GM18909 (cell line): ENCODE results near the gene IGSF9.

Experiments
- ATAC-seq: cut with Tn5 transposase; IDR thresholded peaks from one replicate; pipeline ENCODE4 v1.9.1; 2021; ENCODE audit warnings: mild to moderate bottlenecking; ENCODE audit not compliant: unreplicated experiment, poor library complexity

IGSF9 gene

GRCh38 chr1:159977364-159978106, 32.1 kb upstream of the IGSF9 start:
- no peak for ATAC-seq

- no peak for ATAC-seq
Observed at GRCh38 chr1:159974350-159974965, 29.0 kb upstream of the IGSF9 start.

- no peak for ATAC-seq
Observed at GRCh38 chr1:159973350-159973940, 28.0 kb upstream of the IGSF9 start.

DNA sequence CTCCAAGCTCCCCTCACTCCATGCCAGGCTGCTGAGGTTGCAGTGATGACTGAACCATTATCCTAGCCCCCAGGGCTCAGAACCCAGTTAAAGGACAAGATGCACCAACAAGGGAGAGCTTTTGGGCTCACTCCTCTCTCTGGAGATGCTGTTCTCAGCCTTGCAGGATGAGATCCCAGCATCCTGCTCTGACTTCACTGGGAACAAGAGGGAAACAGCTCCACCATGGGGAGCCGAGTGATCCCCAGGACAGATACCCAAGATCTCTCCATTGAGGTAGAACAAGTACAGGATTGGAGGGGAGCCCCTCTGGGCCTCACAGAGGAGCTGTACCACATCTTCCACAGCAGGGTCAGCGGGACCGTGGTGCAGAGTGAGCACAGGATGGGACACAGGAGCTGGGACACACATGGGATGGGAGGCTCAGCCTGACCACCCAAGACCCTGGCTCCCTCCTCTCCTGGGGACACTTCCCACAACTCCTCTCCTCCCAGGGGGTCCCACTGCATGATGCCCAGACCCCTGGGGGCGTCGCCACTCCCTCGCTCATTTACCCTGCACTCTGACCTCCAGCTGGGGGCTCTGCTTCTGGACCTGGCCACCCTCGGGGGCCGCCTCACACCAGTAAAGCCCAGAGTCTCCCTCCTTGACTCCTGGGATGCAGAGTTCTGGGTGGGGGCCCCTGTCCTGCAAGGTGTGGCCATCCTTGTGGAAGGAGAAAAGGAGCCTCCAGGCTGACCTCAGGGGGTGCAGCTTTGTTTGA, 27.2 kb upstream of the IGSF9 start:
- no peak for ATAC-seq

DNA sequence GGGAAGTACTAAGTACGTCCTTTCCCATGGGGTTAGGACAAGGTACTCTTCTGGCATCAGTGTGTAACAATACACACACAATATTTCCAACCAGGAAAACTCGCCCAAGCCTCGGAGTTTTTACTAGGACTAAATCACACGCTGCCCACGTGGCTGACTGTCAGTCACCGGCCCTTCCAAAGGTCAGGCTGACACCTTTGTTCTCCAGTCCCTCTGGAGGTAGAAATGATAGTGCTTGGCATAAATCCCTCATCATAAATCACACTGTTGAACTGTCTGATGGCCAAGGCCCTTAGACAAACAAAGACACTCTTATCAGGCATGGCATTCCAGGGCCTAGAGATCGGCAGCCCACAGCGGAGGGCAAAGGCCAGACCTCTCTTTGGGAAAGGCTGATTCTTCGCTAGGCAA, 25.5 kb upstream of the IGSF9 start:
- ATAC-seq = no peak

GRCh38 chr1:159968901-159969300, 23.5 kb upstream of the IGSF9 start:
- no peak for ATAC-seq

DNA sequence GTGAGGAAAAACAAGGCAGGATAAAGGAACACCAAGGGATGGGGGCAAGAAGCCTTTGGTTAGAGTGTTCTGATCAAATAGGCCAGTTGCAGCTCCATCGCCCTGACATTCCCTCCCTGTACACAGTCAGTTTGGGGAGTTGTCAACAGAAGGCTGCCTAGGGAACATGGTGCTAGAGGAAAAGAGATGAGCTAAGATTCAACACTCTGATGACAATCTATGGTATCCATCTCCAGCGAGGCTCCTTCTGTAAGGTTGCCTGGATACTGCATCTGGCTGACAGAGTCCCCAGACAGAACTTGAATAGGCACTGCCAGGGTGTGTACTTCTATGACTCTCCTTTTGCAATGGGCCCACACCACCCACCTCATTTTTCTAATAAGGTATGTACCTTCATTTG, 19.9 kb upstream of the IGSF9 start:
- ATAC-seq = no peak

DNA sequence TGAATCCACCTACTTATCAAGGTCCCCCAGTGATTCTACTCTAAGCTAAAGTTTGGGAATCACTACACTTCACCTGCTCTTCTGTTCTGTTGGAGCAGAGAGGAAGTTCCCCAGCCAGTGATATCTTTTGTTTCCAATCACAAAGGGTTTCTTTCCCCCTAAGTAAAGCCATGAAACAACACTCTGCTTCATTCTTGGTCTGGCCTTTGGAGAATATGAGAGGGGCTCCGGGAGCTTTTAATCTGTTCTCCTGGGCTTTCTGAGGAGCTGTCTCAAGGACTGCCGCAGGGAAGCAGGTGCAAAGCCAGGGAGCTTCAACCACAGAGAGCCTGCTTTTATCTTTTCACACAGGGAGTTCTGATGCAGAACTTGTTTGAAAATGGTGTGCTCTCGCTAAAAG, 18.7 kb upstream of the IGSF9 start:
- no peak for ATAC-seq

DNA sequence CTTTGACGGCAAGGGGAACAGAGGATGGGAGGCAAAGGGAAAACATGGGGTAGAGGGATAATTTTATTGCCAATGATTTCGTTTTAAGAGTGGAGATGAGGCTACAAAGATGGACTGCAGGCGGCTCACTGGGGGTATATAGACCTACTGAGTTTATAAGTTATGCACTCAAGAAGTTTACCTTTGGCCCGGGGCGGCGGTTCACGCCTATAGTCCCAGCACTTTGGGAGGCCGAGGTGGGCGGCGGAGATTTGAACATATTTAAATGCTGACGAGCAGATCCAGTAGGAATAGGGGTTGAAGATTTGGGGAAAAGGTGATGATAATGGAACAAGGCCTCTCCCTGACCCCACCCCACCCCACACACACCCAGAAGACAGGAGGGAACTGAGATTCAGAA, 16.8 kb upstream of the IGSF9 start:
- no peak for ATAC-seq

GRCh38 chr1:159961636-159962035, 16.2 kb upstream of the IGSF9 start:
- ATAC-seq = no peak

GRCh38 chr1:159960721-159961381, 15.4 kb upstream of the IGSF9 start:
- no peak for ATAC-seq

GRCh38 chr1:159959451-159959850, 14.0 kb upstream of the IGSF9 start:
- no peak for ATAC-seq

DNA sequence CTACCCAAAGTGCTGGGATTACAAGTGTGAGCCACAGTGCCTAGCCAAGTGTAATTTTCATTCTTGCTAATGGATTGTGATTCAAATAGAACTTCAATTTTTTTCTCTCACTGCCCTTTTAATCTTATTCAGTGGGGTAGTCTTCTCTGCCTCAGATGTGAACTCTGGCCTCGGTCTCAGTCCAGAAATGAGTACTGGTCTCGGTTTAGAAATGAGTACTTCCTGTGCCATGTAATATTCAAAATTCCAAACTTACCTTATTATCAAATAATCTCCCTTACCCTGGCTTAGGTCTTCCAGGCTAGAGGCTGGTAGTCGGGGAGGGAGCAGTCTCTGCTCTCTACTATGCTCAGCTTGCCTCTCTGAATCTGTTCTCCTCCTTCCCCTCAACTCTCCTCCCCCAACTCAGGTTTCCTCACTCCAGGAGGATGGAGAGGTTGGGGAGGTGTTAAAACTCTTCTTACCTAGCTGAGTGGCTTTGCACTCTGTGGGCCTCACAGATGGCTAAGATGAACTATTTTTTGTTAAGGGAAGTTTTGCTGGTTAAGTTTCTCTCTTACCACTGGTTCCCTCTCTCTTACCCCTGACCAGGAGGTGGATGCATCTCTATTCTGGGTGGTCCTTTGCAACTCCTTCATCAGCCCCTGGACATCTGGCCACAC, 13.4 kb upstream of the IGSF9 start:
- ATAC-seq = no peak

DNA sequence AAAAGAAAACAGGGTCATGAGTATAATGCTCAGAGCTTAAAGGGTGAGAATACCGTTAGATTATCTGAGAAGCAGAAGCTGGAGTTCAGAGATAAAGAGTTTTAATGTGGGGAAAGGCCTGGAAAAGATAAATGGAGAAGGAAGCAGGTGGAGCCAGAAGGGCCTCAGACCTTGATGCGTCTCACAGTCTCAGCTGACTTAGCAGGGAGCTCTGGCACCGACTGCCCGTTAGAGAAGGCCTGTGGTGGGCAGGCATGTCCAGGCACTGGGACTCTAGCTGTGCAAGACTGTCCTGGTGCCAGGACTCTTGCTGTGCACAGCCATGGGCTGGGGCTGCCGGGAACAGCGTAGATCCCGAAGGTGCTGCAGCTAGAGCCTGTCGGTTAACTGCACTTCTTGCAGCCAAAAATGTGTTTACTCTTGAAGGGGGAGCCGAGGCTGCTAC, 12.4 kb upstream of the IGSF9 start:
- ATAC-seq = no peak

GRCh38 chr1:159955456-159955855, 10.0 kb upstream of the IGSF9 start:
- ATAC-seq = no peak

- ATAC-seq = no peak
Observed at GRCh38 chr1:159953536-159954515, 8.4 kb upstream of the IGSF9 start, which contains the start of gene SLAMF9. TSS of gene SLAMF9 (minus strand) at chr1:159954237. CDS start at chr1:159954137, 100 bp downstream.

DNA sequence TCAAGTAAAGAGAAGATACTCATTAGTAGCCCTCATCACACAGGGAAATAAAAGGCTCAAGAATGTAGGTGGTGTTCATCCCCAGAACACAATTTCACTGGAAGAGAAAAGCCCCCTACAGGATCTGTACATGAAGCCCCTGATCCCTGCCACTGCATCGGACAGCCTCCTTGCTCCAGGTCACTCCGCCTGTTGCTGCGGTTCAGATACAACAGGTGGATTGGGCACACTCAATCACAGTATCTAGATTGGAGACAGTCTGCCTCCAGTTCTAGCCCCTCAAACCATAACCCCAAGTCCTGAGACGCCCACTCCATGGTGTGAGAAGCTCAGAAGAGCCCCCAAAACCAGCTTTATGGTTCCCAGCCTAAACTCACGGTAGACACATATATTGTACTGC, 7.5 kb upstream of the IGSF9 start:
- ATAC-seq = no peak

- no peak for ATAC-seq
Observed at GRCh38 chr1:159951551-159951950, 6.1 kb upstream of the IGSF9 start.

- ATAC-seq = no peak
Observed at GRCh38 chr1:159951016-159951415, 5.6 kb upstream of the IGSF9 start.
